Epithelial cell of esophagus (primary cell): ENCODE measurements around the gene FARP1.

Source experiments
- DNase-seq: peaks from one replicate; pipeline ENCODE4 v3.0.0; 2010; ENCODE audit warnings: low read depth
- H3K4me3 ChIP-seq: 2 replicates; pipeline ENCODE4 v1.5.1; 2011; ENCODE audit warnings: mild to moderate bottlenecking, low read length, control low read depth
- TF ChIP-seq, protein P1 (sequence below): IDR thresholded peaks from 2 replicates; pipeline ENCODE4 v1.5.1; 2011; ENCODE audit warnings: low read depth, mild to moderate bottlenecking, low read length, control low read depth, inconsistent platforms; ENCODE audit not compliant: insufficient read depth; ENCODE audit errors: missing control alignments

The FARP1 gene

DNA sequence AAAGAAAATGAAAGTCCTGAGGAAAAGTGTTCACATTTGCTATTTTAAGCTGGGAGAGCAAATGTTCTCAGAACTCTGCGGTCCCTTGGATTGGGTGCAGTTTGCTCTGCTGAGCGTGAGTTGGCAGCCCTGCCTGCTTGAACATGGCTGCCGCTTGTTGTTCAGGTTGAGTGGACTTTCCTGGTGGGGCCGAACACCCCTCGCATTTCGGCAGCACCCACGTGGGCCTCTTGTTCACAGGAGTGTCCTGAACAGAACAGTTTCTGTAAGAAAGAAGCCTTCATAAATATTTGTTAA, 45.0 kb downstream of the FARP1 start:
- DNase-seq, result no peak
- TF ChIP-seq, protein P1, sequence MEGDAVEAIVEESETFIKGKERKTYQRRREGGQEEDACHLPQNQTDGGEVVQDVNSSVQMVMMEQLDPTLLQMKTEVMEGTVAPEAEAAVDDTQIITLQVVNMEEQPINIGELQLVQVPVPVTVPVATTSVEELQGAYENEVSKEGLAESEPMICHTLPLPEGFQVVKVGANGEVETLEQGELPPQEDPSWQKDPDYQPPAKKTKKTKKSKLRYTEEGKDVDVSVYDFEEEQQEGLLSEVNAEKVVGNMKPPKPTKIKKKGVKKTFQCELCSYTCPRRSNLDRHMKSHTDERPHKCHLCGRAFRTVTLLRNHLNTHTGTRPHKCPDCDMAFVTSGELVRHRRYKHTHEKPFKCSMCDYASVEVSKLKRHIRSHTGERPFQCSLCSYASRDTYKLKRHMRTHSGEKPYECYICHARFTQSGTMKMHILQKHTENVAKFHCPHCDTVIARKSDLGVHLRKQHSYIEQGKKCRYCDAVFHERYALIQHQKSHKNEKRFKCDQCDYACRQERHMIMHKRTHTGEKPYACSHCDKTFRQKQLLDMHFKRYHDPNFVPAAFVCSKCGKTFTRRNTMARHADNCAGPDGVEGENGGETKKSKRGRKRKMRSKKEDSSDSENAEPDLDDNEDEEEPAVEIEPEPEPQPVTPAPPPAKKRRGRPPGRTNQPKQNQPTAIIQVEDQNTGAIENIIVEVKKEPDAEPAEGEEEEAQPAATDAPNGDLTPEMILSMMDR, result no peak
- H3K4me3 ChIP-seq, result no peak overlapping the region

DNA sequence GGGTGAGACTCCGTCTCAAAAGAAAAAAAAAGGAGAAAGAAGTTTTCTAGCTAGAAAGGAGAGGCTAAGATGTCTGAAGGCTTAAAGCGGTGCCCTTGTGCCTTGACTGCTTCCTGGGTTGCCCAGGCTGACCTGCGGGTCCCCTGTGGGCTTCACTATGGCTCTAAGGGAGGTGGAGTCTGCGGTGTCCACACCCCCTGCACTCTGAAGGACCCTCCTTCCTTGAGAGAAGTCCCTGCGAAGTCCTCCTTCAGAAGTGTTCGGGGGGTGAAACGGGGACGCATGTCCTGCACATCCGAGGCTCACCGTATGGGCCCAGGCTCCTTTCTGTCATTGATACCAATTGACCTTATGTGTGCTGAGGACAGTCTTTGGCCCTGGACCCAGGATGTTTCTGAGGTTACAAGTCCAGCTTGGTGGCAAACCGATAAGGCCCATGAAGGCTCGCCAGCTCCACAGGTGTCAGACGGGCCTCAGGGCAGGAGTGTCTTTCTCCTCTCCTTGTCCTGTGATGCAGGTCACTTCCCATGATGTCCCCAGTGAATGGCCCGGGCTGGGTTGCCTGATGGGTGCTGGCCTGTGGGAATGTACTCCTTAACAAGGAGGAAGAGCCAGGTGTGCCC, 45.8 kb downstream of the FARP1 start:
- TF ChIP-seq, protein P1, result no peak
- DNase-seq, result no peak
- H3K4me3 ChIP-seq, result no peak overlapping the region

DNA sequence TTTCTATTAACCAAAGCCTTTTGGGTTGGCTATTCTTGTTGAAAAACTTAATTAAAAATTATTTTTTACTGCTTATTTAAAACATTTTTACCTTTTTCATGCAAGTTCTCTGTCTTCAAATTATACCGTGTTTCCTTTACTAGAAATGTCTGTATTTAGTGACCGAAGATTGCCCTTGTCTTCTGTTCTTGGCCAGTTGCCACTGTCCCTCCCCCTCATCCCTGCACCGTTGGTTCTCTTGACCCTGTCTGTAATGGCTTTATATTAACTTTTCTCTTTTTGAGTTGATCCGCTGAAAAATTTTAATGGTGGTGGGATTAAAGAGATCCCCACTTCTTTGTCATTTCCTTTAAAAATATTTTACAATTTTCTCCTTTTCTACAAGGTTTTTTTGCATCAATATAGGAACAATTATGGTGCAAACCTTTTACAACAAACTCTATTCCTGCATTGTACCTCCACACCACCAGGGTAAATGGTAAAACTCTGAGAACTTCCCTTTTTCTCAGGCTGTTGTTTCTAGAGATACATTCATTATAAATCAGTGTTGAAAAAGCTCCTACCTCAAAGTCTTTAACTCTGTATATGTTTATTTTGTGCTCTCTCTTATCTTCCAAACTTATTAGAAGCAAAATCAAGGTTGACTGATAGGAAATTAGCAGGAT, 47.1 kb downstream of the FARP1 start:
- no peak overlapping the region for H3K4me3 ChIP-seq
- TF ChIP-seq, protein P1, result no peak
- no peak for DNase-seq

DNA sequence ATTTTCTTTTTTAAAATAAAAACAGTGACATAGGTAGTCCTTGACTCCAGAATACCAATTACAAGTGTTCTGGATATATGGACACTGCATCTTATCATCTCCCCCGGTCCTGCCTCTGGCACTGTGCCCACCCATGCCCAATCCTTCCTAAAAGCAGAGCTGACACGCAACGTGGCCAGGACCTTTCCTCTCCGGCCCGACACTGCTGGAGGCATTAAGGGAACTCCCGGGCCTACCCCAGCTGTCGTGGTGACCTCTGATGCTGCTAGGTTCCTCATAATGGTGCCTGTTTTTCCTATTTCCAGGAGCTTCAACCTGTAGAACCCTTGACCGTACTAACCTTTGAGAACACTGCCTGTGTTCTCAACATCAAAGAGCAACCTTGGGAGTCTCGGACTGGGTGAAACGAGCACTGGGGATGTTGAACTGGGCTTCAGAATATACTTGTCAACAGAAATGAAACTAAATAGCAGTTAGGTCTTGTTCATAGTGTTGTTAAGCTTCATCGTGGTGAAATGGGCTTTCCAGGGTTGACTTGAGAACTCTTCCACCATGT, 48.1 kb downstream of the FARP1 start:
- TF ChIP-seq, protein P1, result no peak
- H3K4me3 ChIP-seq, result no peak overlapping the region
- no peak for DNase-seq

DNA sequence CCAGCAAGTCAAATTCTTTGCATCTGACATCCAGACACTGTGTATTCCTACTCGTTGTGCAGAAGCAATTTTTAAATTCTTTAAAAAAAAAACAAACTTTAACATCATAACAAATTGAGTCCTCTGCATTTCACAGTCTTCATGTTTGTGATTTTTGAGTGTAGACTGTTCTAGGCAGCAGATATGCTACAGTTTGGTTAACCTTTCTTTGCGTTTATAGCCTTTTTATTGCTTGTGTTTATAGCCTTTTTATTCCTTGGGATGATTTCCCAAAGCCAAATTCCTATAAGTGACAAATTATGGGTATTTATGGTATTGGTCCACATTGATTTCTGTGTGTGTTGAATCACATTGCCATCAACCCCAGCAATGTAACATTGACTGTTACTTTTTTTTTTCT, 49.1 kb downstream of the FARP1 start:
- TF ChIP-seq, protein P1, result no peak
- H3K4me3 ChIP-seq, result no peak overlapping the region
- no peak for DNase-seq

DNA sequence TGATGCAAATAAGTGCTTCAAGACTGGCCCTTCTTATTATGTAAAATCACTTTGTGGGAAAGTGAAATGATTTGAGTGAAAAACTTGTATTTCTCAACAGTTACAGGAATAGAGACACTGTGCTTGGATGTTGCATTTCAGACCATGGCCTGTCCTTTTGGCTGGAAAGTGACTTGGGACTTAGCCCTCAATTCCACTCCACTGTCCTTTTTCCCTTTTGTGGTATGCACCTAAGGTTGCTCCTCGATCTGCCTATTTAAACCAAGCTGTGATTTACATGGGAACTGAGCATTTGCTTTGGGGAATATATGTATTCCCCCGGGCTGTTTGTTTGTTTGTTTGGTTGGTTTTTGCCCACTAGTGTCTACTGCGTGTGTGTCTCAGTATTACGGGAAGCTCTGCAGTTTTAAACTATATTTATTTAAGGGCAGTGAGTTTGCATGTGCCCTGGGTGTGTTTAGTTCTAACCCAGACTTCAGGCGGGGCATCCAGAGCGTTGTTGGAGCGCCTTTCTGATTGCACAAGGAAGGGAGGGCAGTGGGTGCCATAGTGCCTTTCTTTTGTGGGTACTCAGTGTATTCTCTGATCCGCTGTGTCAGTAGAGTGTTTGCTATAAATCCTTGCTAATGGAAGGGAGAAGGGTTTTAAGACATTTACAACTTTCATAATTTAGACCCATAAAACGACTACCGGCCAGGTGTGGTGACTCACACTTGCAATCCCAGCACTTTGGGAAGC, 52.3 kb downstream of the FARP1 start:
- TF ChIP-seq, protein P1, result no peak
- DNase-seq, result no peak

More for the DNA sequence above, 52.3 kb downstream of the FARP1 start:
- no peak overlapping the region for H3K4me3 ChIP-seq
